Endothelial cell (in vitro differentiated cells): ENCODE measurements around the gene SURF1. TPM values are rescaled to one million over a fixed set of nuclear protein-coding genes. Genes with fewer than 3 reads are reported as not detected.

Experiments
- DNase-seq: peaks from one replicate; pipeline ENCODE4 v3.0.0; 2021; ENCODE audit warnings: low spot score
- H3K27ac Mint-ChIP-seq: one replicate; pipeline ENCODE4 v1.8.0; 2021; ENCODE audit warnings: mixed read lengths, inconsistent platforms; ENCODE audit not compliant: unreplicated experiment
- H3K27me3 Mint-ChIP-seq: one replicate; pipeline ENCODE4 v1.8.0; 2021; ENCODE audit warnings: mild to moderate bottlenecking, moderate library complexity, mixed read lengths, inconsistent platforms; ENCODE audit not compliant: unreplicated experiment
- H3K36me3 Mint-ChIP-seq: one replicate; pipeline ENCODE4 v1.8.0; 2021; ENCODE audit warnings: mild to moderate bottlenecking, low read depth, mixed read lengths, inconsistent platforms; ENCODE audit not compliant: unreplicated experiment
- H3K4me1 Mint-ChIP-seq: one replicate; pipeline ENCODE4 v1.8.0; 2021; ENCODE audit warnings: mild to moderate bottlenecking, mixed read lengths, inconsistent platforms; ENCODE audit not compliant: unreplicated experiment
- H3K4me3 Mint-ChIP-seq: one replicate; pipeline ENCODE4 v1.8.0; 2021; ENCODE audit warnings: mild to moderate bottlenecking, mixed read lengths, inconsistent platforms; ENCODE audit not compliant: unreplicated experiment
- H3K9me3 Mint-ChIP-seq: one replicate; pipeline ENCODE4 v1.8.0; 2021; ENCODE audit warnings: mixed read lengths, inconsistent platforms; ENCODE audit not compliant: unreplicated experiment
- total RNA-seq: library from RNA; stranded (reverse); fragmentation: NEBNext Ultra II Directional; extraction: Animal tissue kit (Norgen Biotek cat#: 25700); gene quantifications from one replicate; pipeline ENCODE4 v1.2.1, GENCODE V29; 2021; ENCODE audit not compliant: unreplicated experiment
- TF ChIP-seq, protein P1 (sequence below): fragments of 200-600 bp; sonication (generic); IDR thresholded peaks from one replicate; pipeline ENCODE4 v1.5.0; 2021; ENCODE audit warnings: antibody characterized with exemption; ENCODE audit not compliant: unreplicated experiment

The SURF1 gene
- total RNA-seq, 1 donor from 2014 or later, result 36.2 TPM

- TF ChIP-seq, protein P1, sequence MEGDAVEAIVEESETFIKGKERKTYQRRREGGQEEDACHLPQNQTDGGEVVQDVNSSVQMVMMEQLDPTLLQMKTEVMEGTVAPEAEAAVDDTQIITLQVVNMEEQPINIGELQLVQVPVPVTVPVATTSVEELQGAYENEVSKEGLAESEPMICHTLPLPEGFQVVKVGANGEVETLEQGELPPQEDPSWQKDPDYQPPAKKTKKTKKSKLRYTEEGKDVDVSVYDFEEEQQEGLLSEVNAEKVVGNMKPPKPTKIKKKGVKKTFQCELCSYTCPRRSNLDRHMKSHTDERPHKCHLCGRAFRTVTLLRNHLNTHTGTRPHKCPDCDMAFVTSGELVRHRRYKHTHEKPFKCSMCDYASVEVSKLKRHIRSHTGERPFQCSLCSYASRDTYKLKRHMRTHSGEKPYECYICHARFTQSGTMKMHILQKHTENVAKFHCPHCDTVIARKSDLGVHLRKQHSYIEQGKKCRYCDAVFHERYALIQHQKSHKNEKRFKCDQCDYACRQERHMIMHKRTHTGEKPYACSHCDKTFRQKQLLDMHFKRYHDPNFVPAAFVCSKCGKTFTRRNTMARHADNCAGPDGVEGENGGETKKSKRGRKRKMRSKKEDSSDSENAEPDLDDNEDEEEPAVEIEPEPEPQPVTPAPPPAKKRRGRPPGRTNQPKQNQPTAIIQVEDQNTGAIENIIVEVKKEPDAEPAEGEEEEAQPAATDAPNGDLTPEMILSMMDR, result no peak
- peak; percentile 35 for DNase-seq
These were observed 3.3 kb upstream of the SURF1 start for GRCh38 chr9:133359399-133360175.

GRCh38 chr9:133357656-133358055, 1.4 kb upstream of the SURF1 start:
- H3K4me1 Mint-ChIP-seq, result peaks cover 6% of the 10 kb centered on the region
- H3K27me3 Mint-ChIP-seq, result peaks cover 5% of the 10 kb centered on the region
- no peaks in the 10 kb centered on the region for H3K9me3 Mint-ChIP-seq
- TF ChIP-seq, protein P1, result no peak
- peaks cover 35% of the 10 kb centered on the region for H3K36me3 Mint-ChIP-seq
- no peak for DNase-seq
- no peak overlapping the region for H3K27ac Mint-ChIP-seq
- H3K4me3 Mint-ChIP-seq, result peak overlapping the region; percentile 87

More at GRCh38 chr9:133359399-133360175, 3.3 kb upstream of the SURF1 start:
- no peak overlapping the region for H3K27ac Mint-ChIP-seq
- peaks cover 6% of the 10 kb centered on the region for H3K4me1 Mint-ChIP-seq
- H3K4me3 Mint-ChIP-seq, result no peak overlapping the region
- peaks cover 42% of the 10 kb centered on the region for H3K36me3 Mint-ChIP-seq
- peaks cover 5% of the 10 kb centered on the region for H3K27me3 Mint-ChIP-seq
- H3K9me3 Mint-ChIP-seq, result no peaks in the 10 kb centered on the region

- Mint-ChIP-seq H3K27me3 (peaks cover 5% of the 10 kb centered on the region), H3K4me3 (peak overlapping the region; percentile 98), H3K36me3 (peaks cover 34% of the 10 kb centered on the region), H3K27ac (peak overlapping the region; percentile 81), H3K9me3 (no peaks in the 10 kb centered on the region), H3K4me1 (peaks cover 6% of the 10 kb centered on the region)
- DNase-seq, result peak; percentile 27
- TF ChIP-seq, protein P1, result no peak
These were observed 368 bp downstream of the SURF1 start for GRCh38 chr9:133355881-133356357.

GRCh38 chr9:133354766-133355165, 1.5 kb downstream of the SURF1 start:
- H3K27me3 Mint-ChIP-seq, result peaks cover 5% of the 10 kb centered on the region
- TF ChIP-seq, protein P1, result no peak

DNA sequence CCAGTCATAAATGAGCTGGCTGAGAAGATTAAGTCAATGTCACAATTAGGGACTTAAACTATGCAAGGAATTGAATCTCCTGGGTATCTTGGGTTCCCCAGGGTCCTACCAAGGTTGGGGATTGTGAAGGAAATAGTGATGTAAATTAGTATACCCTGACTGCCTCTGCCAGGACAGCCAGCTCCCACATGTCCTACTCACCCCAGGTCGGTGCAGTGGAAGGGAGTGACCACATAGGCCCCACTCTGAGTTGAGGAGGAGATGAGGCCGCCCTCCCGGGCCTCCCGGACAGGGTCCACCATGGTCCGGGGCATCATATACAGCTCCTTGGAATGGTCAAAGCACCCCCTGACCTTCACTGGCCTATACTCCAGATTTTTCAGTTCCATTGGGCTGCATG, 2.7 kb downstream of the SURF1 start:
- Mint-ChIP-seq H3K9me3 (no peaks in the 10 kb centered on the region), H3K27ac (no peak overlapping the region), H3K4me1 (peaks cover 15% of the 10 kb centered on the region), H3K4me3 (no peak overlapping the region), H3K27me3 (peaks cover 17% of the 10 kb centered on the region), H3K36me3 (peaks cover 48% of the 10 kb centered on the region)
- no peak for DNase-seq
- TF ChIP-seq, protein P1, result no peak

More at GRCh38 chr9:133354766-133355165, 1.5 kb downstream of the SURF1 start:
- Mint-ChIP-seq H3K9me3 (no peaks in the 10 kb centered on the region), H3K36me3 (peaks cover 39% of the 10 kb centered on the region), H3K4me1 (peaks cover 6% of the 10 kb centered on the region), H3K27ac (no peak overlapping the region), H3K4me3 (peak overlapping the region; percentile 98)
- DNase-seq, result no peak
